Endothelial cell of umbilical vein (primary cell): ENCODE results near the gene GUCA1A. TPM values are rescaled to one million over a fixed set of nuclear protein-coding genes. Genes with fewer than 3 reads are reported as not detected.

Source experiments
- BruUV-seq: library from RNA; stranded (reverse); fragments of 400-500 nt; replicated peaks from 2 replicates; lab custom pipeline; 2021; lab: Mats Ljungman, UMichigan
- CTCF ChIA-PET: fragments of 300-600, 350-600 bp; sonication (Branson Sonifier 250); formaldehyde crosslinking; loops from one replicate; lab custom pipeline; 2021; ENCODE audit warnings: antibody characterized with exemption, inconsistent platforms; lab: Charles Lee
- POLR2A ChIA-PET: fragments of 300-600, 350-600 bp; sonication (Branson Sonifier 250); formaldehyde crosslinking; loops from one replicate; lab custom pipeline; 2021; ENCODE audit warnings: antibody characterized with exemption, inconsistent platforms; lab: Charles Lee
- DNase-seq: peaks from one replicate; pipeline ENCODE4 v3.0.0-alpha.2; 2011; ENCODE audit warnings: low read depth, low spot score
- FAIRE-seq: peaks from 2 replicates; lab custom pipeline; 2011; peaks lifted over from hg19 to GRCh38; lab: Jason Lieb, UNC
- H2AFZ ChIP-seq: 2 replicates; pipeline ENCODE4 v1.6.0; 2012; ENCODE audit warnings: low read depth, low read length, control low read depth, inconsistent platforms
- H3K27ac ChIP-seq: 2 replicates; pipeline ENCODE4 v1.5.1; 2011; ENCODE audit warnings: low read depth, mild to moderate bottlenecking, control low read depth, low read length, moderate library complexity; ENCODE audit not compliant: insufficient read depth
- H3K27me3 ChIP-seq, 2 experiments: 2 replicates each; pipeline versions ENCODE4 v1.6.0 to v1.6.1; 2011; ENCODE audit warnings: low read length in 2 of 2, mixed read lengths in 1 of 2; ENCODE audit not compliant: control insufficient read depth in 2 of 2, insufficient read depth in 2 of 2
- H3K36me3 ChIP-seq, 2 experiments: 2 replicates in 1 of 2; 3 replicates in 1 of 2; pipeline ENCODE4 v1.5.1; 2011; ENCODE audit warnings: low read length in 2 of 2, mild to moderate bottlenecking in 1 of 2, moderate library complexity in 1 of 2; ENCODE audit not compliant: control insufficient read depth in 2 of 2, insufficient read depth in 2 of 2; ENCODE audit errors: extremely low read depth in 1 of 2
- H3K4me1 ChIP-seq: 3 replicates; pipeline ENCODE4 v1.5.1; 2011; ENCODE audit warnings: mild to moderate bottlenecking, low read length; ENCODE audit not compliant: control insufficient read depth, insufficient read depth; ENCODE audit errors: extremely low read depth
- H3K4me2 ChIP-seq: 2 replicates; pipeline ENCODE4 v1.6.1; 2011; ENCODE audit warnings: low read length, control low read depth, mixed read lengths; ENCODE audit not compliant: insufficient read depth
- H3K4me3 ChIP-seq, 3 experiments: fragments of 200-600 bp in 1 of 3; sonication (generic), shearing (Covaris generic) in 1 of 3; replicated peaks in 1 of 3; 2 replicates each; pipeline ENCODE4 v1.5.1; 2011 to 2016; ENCODE audit warnings: control low read depth in 3 of 3, low read length in 3 of 3, mild to moderate bottlenecking in 2 of 3, inconsistent platforms in 1 of 3, low read depth in 1 of 3, moderate library complexity in 1 of 3; ENCODE audit not compliant: insufficient read depth in 1 of 3
- H3K79me2 ChIP-seq: 2 replicates; pipeline ENCODE4 v1.6.0; 2012; ENCODE audit warnings: low read length, inconsistent platforms; ENCODE audit not compliant: control insufficient read depth, insufficient read depth
- H3K9ac ChIP-seq: replicated peaks from 2 replicates; pipeline ENCODE3; 2011; ENCODE audit warnings: low read length, control low read depth; ENCODE audit not compliant: insufficient read depth; ENCODE audit errors: extremely low read depth
- H3K9me1 ChIP-seq: replicated peaks from 3 replicates; pipeline ENCODE4 v1.6.0; 2011; ENCODE audit warnings: mild to moderate bottlenecking, low read length; ENCODE audit not compliant: control insufficient read depth, insufficient read depth; ENCODE audit errors: extremely low read depth
- H3K9me3 ChIP-seq: replicated peaks from 2 replicates; pipeline ENCODE4 v1.5.1; 2012; ENCODE audit warnings: low read length, inconsistent platforms; ENCODE audit not compliant: control insufficient read depth, insufficient read depth
- H4K20me1 ChIP-seq: replicated peaks from 2 replicates; pipeline ENCODE3; 2011; ENCODE audit warnings: mild to moderate bottlenecking, low read length; ENCODE audit not compliant: control insufficient read depth, insufficient read depth; ENCODE audit errors: extremely low read depth
- EZH2 ChIP-seq: IDR thresholded peaks from 2 replicates; pipeline ENCODE4 v1.6.1; 2012; ENCODE audit warnings: borderline replicate concordance, low read depth, mild to moderate bottlenecking, moderate library complexity, low read length, inconsistent platforms; ENCODE audit not compliant: severe bottlenecking
- FOS ChIP-seq: IDR thresholded peaks from 2 replicates; pipeline ENCODE4 v1.6.1; 2011; ENCODE audit warnings: mild to moderate bottlenecking, low read length, moderate library complexity, borderline replicate concordance; ENCODE audit not compliant: insufficient read depth
- GATA2 ChIP-seq: IDR thresholded peaks from 2 replicates; pipeline ENCODE4 v1.7.0; 2011; ENCODE audit warnings: low read depth, mild to moderate bottlenecking, moderate library complexity, mixed read lengths, low read length; ENCODE audit not compliant: insufficient read length, insufficient read depth
- JUN ChIP-seq: IDR thresholded peaks from 2 replicates; pipeline ENCODE4 v1.6.1; 2011; ENCODE audit warnings: borderline replicate concordance, low read depth; ENCODE audit not compliant: insufficient read length, insufficient read depth
- MYC ChIP-seq: IDR thresholded peaks from one replicate; pipeline ENCODE4 v1.6.1; 2011; ENCODE audit warnings: mild to moderate bottlenecking, low read depth, low read length
- POLR2A ChIP-seq: IDR thresholded peaks from 2 replicates; pipeline ENCODE4 v1.6.1; 2012; ENCODE audit warnings: low read depth, mild to moderate bottlenecking, control low read depth, low read length
- POLR2AphosphoS5 ChIP-seq: IDR thresholded peaks from 2 replicates; pipeline ENCODE4 v1.6.1; 2012; ENCODE audit warnings: low read depth, mild to moderate bottlenecking, control low read depth, low read length, moderate library complexity; ENCODE audit not compliant: insufficient read depth
- dilution Hi-C: fragments of 300-500 bp; cut with MboI; formaldehyde crosslinking; loops from one replicate; pipeline ENCODE4 v1.15.0; 2019; ENCODE audit warnings: low sequenced_read_pairs; ENCODE audit not compliant: extremely low pct_ligation_motif_present
- intact Hi-C: fragments of 100-400 bp; cut with micrococcal nuclease; formaldehyde crosslinking; loops from one replicate; pipeline ENCODE4 v1.10.0; 2022
- polyA plus RNA-seq, 4 experiments: library from polyadenylated mRNA; depleted of rRNA in 3 of 4; stranded (reverse) in 3 of 4; unstranded in 1 of 4; fragments of >200 nt; gene quantifications; 2 replicates each; pipeline versions ENCODE4 v1.2.1 to v1.2.3, GENCODE V29; 2011 to 2012; ENCODE audit warnings: missing spikeins in 1 of 4
- total RNA-seq: library from RNA; stranded (reverse); gene quantifications from 2 replicates; pipeline ENCODE4 v1.2.3, GENCODE V29; 2021
- TF ChIP-seq, protein P1 (sequence below): IDR thresholded peaks from 2 replicates; pipeline ENCODE4 v1.6.1; 2011; ENCODE audit not compliant: insufficient read depth, insufficient read length
- TF ChIP-seq, protein P2 (sequence below), 2 donors: IDR thresholded peaks; 1 replicate in 1 of 2; 2 replicates in 1 of 2; pipeline ENCODE4 v1.5.1; 2011; ENCODE audit warnings: low read length in 2 of 2, mild to moderate bottlenecking in 2 of 2, moderate library complexity in 2 of 2, control low read depth in 1 of 2, inconsistent platforms in 1 of 2, low read depth in 1 of 2; ENCODE audit not compliant: insufficient read depth in 1 of 2; ENCODE audit errors: extremely low read depth in 1 of 2

Gene GUCA1A
- total and polyA plus RNA-seq, 2 donors (not counting 3 experiments of a cell fraction or from before 2014, with no cell fraction given), result 0.04 to 0.22 TPM

DNA sequence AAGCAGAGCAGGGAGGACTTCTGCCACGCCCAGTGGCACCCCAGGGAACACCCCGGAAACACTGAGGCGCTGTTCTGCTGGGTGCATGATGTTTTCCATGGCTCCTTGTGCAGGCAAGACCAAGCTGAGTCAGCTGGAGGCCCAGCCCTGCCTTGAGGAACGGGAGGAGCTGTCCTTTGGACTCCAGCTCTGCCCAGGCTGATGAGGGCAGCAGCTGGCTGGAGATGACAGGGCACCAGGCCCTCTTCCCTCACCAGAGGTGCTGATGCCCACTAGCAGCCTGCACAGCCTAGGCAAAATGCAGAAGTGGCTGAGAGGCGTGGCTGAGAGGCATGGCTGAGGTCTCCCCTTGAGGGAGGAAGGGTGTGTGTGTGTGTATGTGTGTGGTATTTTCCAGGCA lies 33.1 kb upstream of the GUCA1A start:
- H3K4me2 ChIP-seq, result no peak overlapping the region
- no peak overlapping the region for H3K9ac ChIP-seq
- H3K4me3 ChIP-seq, result no peak overlapping the region
- no peaks in the 10 kb centered on the region for H4K20me1 ChIP-seq
- ChIA-PET CTCF (interaction anchor here (0.9 to 2.5 kb wide), 4 partner anchors 10 to 74 kb away, joined by 3 to 11 read pairs (median 4); no protein-coding TSS in a partner anchor), POLR2A (no interaction called here)
- BruUV-seq, result no TSS peak
- DNase-seq, result no peak
- no peaks in the 10 kb centered on the region for H3K36me3 ChIP-seq
- H3K4me1 ChIP-seq, result peaks cover 22% of the 10 kb centered on the region
- H3K27me3 ChIP-seq, result peaks cover 2% of the 10 kb centered on the region in 2 experiments
- FAIRE-seq, result no peak
- TF ChIP-seq POLR2AphosphoS5 (no peak), JUN (no peak), MYC (no peak), GATA2 (no peak), FOS (no peak), POLR2A (no peak), EZH2 (no peak)
- TF ChIP-seq, protein P1, sequence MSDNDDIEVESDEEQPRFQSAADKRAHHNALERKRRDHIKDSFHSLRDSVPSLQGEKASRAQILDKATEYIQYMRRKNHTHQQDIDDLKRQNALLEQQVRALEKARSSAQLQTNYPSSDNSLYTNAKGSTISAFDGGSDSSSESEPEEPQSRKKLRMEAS, result no peak
- TF ChIP-seq, protein P2, sequence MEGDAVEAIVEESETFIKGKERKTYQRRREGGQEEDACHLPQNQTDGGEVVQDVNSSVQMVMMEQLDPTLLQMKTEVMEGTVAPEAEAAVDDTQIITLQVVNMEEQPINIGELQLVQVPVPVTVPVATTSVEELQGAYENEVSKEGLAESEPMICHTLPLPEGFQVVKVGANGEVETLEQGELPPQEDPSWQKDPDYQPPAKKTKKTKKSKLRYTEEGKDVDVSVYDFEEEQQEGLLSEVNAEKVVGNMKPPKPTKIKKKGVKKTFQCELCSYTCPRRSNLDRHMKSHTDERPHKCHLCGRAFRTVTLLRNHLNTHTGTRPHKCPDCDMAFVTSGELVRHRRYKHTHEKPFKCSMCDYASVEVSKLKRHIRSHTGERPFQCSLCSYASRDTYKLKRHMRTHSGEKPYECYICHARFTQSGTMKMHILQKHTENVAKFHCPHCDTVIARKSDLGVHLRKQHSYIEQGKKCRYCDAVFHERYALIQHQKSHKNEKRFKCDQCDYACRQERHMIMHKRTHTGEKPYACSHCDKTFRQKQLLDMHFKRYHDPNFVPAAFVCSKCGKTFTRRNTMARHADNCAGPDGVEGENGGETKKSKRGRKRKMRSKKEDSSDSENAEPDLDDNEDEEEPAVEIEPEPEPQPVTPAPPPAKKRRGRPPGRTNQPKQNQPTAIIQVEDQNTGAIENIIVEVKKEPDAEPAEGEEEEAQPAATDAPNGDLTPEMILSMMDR (IDR thresholded peaks at IDR 0.05; ENCODE audit: extremely low read depth in 1 of 2, insufficient read depth in 1 of 2, low read depth in 1 of 2, low read length in 2 of 2), result no peak
- no peak overlapping the region for H3K27ac ChIP-seq
- no peak overlapping the region for H2AFZ ChIP-seq
- dilution Hi-C loops, result no loop called here
- intact Hi-C loops, result no loop called here
- no peaks in the 10 kb centered on the region for H3K9me3 ChIP-seq
- no peaks in the 10 kb centered on the region for H3K9me1 ChIP-seq
- H3K79me2 ChIP-seq, result no peaks in the 10 kb centered on the region
